ENCODE measurements around the gene PBRM1. TPM values are rescaled to one million over a fixed set of nuclear protein-coding genes. Genes with fewer than 3 reads are reported as not detected.
"Not testable (repeated sequence)": the region's sequence is repeated elsewhere in the genome, so short reads cannot be mapped to it uniquely, and the experiment has no call there.

The PBRM1 gene
- total RNA-seq, 1 donor from 2014 or later: 67.1 TPM

- Histone ChIP-seq H3K27ac (no peak overlapping the region), H3K4me3 (no peak overlapping the region), H3K4me1 (peaks cover 61% of the 10 kb centered on the region), H3K9me3 (no peaks in the 10 kb centered on the region), H3K36me3 (peaks cover 11% of the 10 kb centered on the region), H3K27me3 (no peaks in the 10 kb centered on the region)
- DNase-seq (peak; percentile 62), ATAC-seq (no peak)
- intact Hi-C loops (cut with DNase I): loop anchor here (10.0 kb wide), 1 partner anchor 54 kb away; no protein-coding TSS in a partner anchor
- TF ChIP-seq CTCF (IDR thresholded peaks at IDR 0.05): no peak
These were observed 156.9 kb downstream of the PBRM1 start for GRCh38 chr3:52528586-52529375.

DNA sequence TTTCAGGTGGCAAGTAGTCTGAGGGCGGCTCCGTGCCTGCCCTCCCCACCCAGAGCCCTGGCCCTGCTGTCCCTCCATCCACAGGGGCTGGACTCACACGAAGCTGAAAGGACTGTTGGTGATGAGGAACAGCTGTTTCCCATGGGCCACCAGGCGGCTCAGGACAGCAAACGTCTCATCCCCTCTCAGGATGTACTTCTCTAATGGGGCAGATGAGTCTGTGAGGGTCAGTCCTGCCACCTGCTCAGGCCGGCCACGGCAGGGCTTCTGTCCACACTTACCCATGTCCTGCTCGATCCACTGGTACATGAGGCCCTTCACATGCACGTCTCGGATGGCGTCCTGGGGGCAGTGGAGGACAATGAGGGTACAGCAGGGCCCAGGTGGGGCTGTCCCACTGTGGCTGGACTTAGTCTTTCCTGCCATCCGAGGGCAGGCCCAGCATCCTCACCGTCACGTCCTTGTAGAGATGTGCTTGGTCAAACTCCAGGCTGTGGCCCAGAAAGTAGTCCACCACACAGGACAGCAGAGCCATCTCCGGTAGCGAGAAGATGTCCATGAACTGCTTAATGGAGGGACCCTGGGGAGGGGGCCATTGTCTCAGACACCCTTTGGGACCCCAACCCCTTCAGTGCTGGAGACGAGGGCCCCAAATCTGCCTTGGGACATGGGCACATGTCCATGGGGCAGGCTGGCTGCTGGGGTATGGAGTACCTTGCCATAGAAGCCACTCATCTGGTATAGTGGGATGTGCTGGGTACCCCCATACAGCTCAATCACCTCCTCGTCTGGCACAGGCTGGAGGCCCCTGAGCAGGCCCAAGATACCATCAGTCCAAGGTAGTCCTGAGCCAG lies 157.8 kb downstream of the PBRM1 start:
- no peak for TF ChIP-seq CTCF (IDR thresholded peaks at IDR 0.05)
- Histone ChIP-seq H3K36me3 (peaks cover 16% of the 10 kb centered on the region), H3K27me3 (no peaks in the 10 kb centered on the region), H3K4me3 (no peak overlapping the region), H3K9me3 (no peaks in the 10 kb centered on the region), H3K4me1 (peaks cover 59% of the 10 kb centered on the region), H3K27ac (no peak overlapping the region)
- ATAC-seq (no peak), DNase-seq (peak; percentile 61)
- intact Hi-C loops (cut with DNase I): loop anchor here (10.0 kb wide), 1 partner anchor 53 kb away; no protein-coding TSS in a partner anchor

DNA sequence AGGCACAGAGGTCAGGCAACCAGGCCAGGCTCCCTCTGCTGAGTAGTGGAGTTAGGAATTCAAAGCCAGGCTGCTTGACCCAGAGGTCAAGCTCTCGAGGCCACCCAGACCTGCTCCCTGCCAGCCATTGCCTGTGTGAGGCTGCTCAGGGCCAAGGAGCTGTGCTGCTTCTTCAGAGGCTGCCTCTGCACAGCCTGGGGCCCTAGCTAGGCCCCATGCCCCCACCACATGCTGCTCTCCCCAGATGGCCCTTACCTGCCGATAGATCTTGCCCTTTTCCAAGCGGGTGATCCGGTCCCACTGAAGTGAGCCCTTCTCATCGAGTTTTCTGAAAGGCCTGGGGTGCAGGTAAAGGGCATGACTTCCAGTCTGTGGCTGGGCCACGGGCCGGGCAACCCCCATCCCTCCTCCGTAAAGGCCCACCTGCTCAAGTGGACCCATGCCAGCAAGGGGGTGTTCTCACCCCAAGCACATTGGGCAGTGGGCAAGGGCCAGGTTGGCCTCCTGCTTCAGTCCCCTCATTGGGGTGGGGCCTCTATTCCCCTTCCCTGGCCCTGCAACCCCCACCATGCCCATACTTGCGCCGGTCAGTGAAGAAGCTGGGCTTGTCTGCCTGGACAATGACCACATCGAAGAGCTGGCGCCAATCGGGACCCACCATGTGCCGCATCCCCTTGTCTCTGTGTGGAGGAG lies 158.5 kb downstream of the PBRM1 start:
- DNase-seq (peak; percentile 69), ATAC-seq (peak; percentile 46)
- H3K9me3 ChIP-seq: no peaks in the 10 kb centered on the region
- H3K36me3 ChIP-seq: peaks cover 19% of the 10 kb centered on the region
- intact Hi-C loops (cut with DNase I): loop anchor here (10.0 kb wide), 1 partner anchor 52 kb away; no protein-coding TSS in a partner anchor
- peaks cover 51% of the 10 kb centered on the region for H3K4me1 ChIP-seq
- no peaks in the 10 kb centered on the region for H3K27me3 ChIP-seq
- no peak overlapping the region for H3K4me3 ChIP-seq
- H3K27ac ChIP-seq: peak overlapping the region; percentile 81
- no peak for TF ChIP-seq CTCF (IDR thresholded peaks at IDR 0.05)

DNA sequence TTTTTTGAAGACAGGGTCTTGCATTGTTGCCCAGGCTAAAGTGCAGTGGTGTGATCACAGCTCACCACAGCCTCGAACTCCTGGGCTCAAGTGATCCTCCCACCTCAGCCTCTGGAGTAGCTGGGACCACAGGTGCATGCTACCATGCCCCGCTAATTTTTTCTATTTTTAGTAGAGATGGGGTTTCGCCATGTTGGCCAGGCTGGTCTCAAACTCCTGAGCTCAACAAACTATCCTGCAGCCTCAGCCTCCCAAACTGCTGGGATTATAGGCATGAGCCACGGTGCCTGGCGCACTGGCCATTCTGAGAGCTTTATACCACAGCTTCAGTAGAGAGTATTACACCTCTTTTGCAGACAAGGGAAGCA lies 159.1 kb downstream of the PBRM1 start:
- not testable (repeated sequence) for ATAC-seq, H3K4me3 ChIP-seq, DNase-seq, H3K27me3 ChIP-seq, H3K9me3 ChIP-seq
- peak overlapping the region; percentile 81 for H3K27ac ChIP-seq
- intact Hi-C loops (cut with DNase I): loop anchor here (10.0 kb wide), 1 partner anchor 52 kb away; no protein-coding TSS in a partner anchor
- H3K36me3 ChIP-seq: peaks cover 19% of the 10 kb centered on the region
- H3K4me1 ChIP-seq: peaks cover 50% of the 10 kb centered on the region

DNA sequence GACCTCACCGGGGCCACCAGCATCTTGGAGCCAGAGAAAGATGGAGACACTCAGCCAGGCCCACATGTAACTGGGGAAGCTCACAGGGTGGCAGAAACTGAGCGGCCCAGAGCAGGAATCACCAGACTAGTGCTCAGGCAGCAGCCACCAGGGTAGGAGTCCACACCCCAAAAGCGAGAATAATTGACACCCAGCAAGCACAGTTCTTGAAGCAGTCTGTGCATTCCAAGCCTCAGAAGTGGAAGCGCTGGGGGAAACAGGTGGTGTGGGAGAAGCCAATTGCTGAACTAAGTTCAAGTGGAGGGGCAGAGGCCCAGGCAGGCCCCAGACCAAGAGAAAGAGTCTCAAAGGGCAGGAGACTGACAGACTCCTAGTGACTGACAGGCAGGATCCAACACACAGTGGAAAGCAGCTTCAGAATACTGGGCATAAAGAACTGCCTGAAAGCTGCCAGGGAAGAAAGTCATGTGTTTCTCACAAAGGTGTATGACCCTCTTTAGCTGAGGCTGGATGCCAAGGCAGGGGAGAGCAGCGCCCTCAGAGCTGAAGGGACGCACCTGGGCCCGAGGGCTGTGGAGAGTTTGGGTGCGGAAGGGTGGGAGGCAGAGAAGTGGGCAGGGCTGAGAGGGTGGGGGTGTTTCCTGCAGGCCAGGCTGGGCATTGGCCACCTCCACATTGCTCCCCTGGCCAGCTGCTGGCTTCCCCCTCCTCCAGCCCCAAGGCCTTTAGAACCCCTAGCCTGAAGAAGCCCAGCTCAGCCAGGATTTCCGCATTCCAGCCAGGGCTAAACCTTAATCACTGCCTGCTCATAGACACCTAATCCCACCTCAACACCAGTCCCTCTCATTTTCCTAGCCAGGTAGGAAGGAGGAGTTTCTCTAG lies 159.8 kb downstream of the PBRM1 start:
- H3K4me3 ChIP-seq: no peak overlapping the region
- intact Hi-C loops (cut with DNase I): loop anchor here (10.0 kb wide), 1 partner anchor 51 kb away; no protein-coding TSS in a partner anchor
- peaks cover 50% of the 10 kb centered on the region for H3K4me1 ChIP-seq
- ATAC-seq: peak; percentile 60
- peak overlapping the region; percentile 81 for H3K27ac ChIP-seq
- peak; percentile 73 for DNase-seq
- H3K9me3 ChIP-seq: no peaks in the 10 kb centered on the region
- TF ChIP-seq CTCF (IDR thresholded peaks at IDR 0.05): no peak
- H3K36me3 ChIP-seq: peaks cover 19% of the 10 kb centered on the region
- no peaks in the 10 kb centered on the region for H3K27me3 ChIP-seq

Data from upper lobe of right lung (tissue), 1 donor.